CD4-positive, alpha-beta T cell (primary cell): ENCODE measurements around the gene APIP. TPM values are rescaled to one million over a fixed set of nuclear protein-coding genes. Genes with fewer than 3 reads are reported as not detected.
A peak's percentile ranks its signal among the peaks of the same experiment; 100 is the strongest.

Experiments
- ATAC-seq: fragments of 200-7000 bp; cut with Tn5 transposase; one replicate; pipeline ENCODE4 v1.10.0; 2022; ENCODE audit warnings: mild to moderate bottlenecking; ENCODE audit not compliant: poor library complexity
- CTCF ChIA-PET: fragments of 350-600 bp; sonication (Branson Sonifier 250); formaldehyde crosslinking; loops from one replicate; lab custom pipeline; 2021; ENCODE audit warnings: antibody characterized with exemption, inconsistent platforms; lab: Charles Lee
- POLR2A ChIA-PET: fragments of 350-600 bp; sonication (Branson Sonifier 250); formaldehyde crosslinking; loops from one replicate; lab custom pipeline; 2021; ENCODE audit warnings: antibody characterized with exemption, inconsistent platforms; lab: Charles Lee
- DNase-seq, 14 experiments: peaks; one replicate each; pipeline ENCODE4 v3.0.0-alpha.2; 2013 to 2020; ENCODE audit warnings: mixed read lengths in 2 of 14
- H3K27ac ChIP-seq, 2 donors: one replicate each; pipeline versions ENCODE4 v1.5.1 to v1.7.0; 2013; ENCODE audit warnings: low read length in 2 of 2, low read depth in 1 of 2, mild to moderate bottlenecking in 1 of 2
- H3K27me3 ChIP-seq, 2 experiments: 1 replicate in 1 of 2; 2 replicates in 1 of 2; pipeline versions ENCODE4 v1.6.1 to v1.7.0; 2013; ENCODE audit warnings: low read length in 2 of 2, control low read depth in 1 of 2, mild to moderate bottlenecking in 1 of 2, moderate library complexity in 1 of 2; ENCODE audit not compliant: insufficient read depth in 2 of 2, control insufficient read depth in 1 of 2
- H3K36me3 ChIP-seq: one replicate; pipeline ENCODE4 v1.6.1; 2013; ENCODE audit warnings: low read length, control low read depth; ENCODE audit not compliant: insufficient read depth
- H3K4me1 ChIP-seq: one replicate; pipeline ENCODE4 v1.6.1; 2013; ENCODE audit warnings: low read length, control low read depth; ENCODE audit not compliant: insufficient read depth
- H3K4me3 ChIP-seq: one replicate; pipeline ENCODE4 v1.5.1; 2013; ENCODE audit warnings: mild to moderate bottlenecking, low read length, moderate library complexity
- H3K9me3 ChIP-seq, 2 experiments: 1 replicate in 1 of 2; 2 replicates in 1 of 2; pipeline versions ENCODE4 v1.6.1 to v1.7.0; 2013; ENCODE audit warnings: low read length in 2 of 2, mild to moderate bottlenecking in 2 of 2, control low read depth in 1 of 2, moderate library complexity in 1 of 2; ENCODE audit not compliant: control insufficient read depth in 1 of 2, insufficient read depth in 1 of 2
- H3K27ac Mint-ChIP-seq: one replicate; pipeline ENCODE4 v1.8.0; 2020; ENCODE audit warnings: mixed read lengths
- H3K27me3 Mint-ChIP-seq: one replicate; pipeline ENCODE4 v1.8.0; 2021; ENCODE audit warnings: mixed read lengths
- H3K36me3 Mint-ChIP-seq: one replicate; pipeline ENCODE4 v1.8.0; 2021; ENCODE audit warnings: low read depth, mixed read lengths
- H3K4me1 Mint-ChIP-seq: one replicate; pipeline ENCODE4 v1.8.0; 2021; ENCODE audit warnings: low read depth, mixed read lengths
- H3K4me3 Mint-ChIP-seq: one replicate; pipeline ENCODE4 v1.8.0; 2020; ENCODE audit warnings: mild to moderate bottlenecking, mixed read lengths
- H3K9me3 Mint-ChIP-seq: one replicate; pipeline ENCODE4 v1.8.0; 2020; ENCODE audit warnings: mixed read lengths
- intact Hi-C, 2 experiments: fragments of 100-400 bp; cut with DNase I in 1 of 2; cut with micrococcal nuclease in 1 of 2; formaldehyde crosslinking; loops; one replicate each; pipeline versions ENCODE4 v1.15.1 to v1.9.0; 2023 to 2025; cut with DNase I, micrococcal nuclease
- total RNA-seq, 174 experiments: library from RNA in 2 of 174; stranded (reverse) in 2 of 174; gene quantifications; one replicate each; pipeline ENCODE4 v1.2.3 and lab custom pipeline; 2021 to 2026
- TF ChIP-seq, protein P1 (sequence below): fragments of 200-600 bp; IDR thresholded peaks from one replicate; pipeline ENCODE4 v1.8.0; 2022; ENCODE audit warnings: antibody characterized with exemption, mild to moderate bottlenecking

Gene APIP
- total RNA-seq, 2 experiments from 2014 or later: 7.1 to 8.3 TPM

GRCh38 chr11:34844463-34845112, 71.6 kb downstream of the APIP start:
- no peak for DNase-seq
- ChIA-PET CTCF (no interaction called here), POLR2A (no interaction called here)
- Histone ChIP-seq H3K4me1 (no peaks in the 10 kb centered on the region), H3K27me3 (peaks cover 3 to 7% of the 10 kb centered on the region in 2 experiments), H3K36me3 (no peaks in the 10 kb centered on the region), H3K4me3 (no peak overlapping the region), H3K9me3 (no peaks in the 10 kb centered on the region), H3K27ac (no peak overlapping the region)
- no peaks in the 10 kb centered on the region for H3K9me3 Mint-ChIP-seq
- H3K27me3 Mint-ChIP-seq: peaks cover 16% of the 10 kb centered on the region
- ATAC-seq: no peak
- no peak overlapping the region for H3K27ac Mint-ChIP-seq
- H3K4me1 Mint-ChIP-seq: no peaks in the 10 kb centered on the region
- intact Hi-C loops: no loop called here
- H3K36me3 Mint-ChIP-seq: no peaks in the 10 kb centered on the region
- TF ChIP-seq, protein P1, sequence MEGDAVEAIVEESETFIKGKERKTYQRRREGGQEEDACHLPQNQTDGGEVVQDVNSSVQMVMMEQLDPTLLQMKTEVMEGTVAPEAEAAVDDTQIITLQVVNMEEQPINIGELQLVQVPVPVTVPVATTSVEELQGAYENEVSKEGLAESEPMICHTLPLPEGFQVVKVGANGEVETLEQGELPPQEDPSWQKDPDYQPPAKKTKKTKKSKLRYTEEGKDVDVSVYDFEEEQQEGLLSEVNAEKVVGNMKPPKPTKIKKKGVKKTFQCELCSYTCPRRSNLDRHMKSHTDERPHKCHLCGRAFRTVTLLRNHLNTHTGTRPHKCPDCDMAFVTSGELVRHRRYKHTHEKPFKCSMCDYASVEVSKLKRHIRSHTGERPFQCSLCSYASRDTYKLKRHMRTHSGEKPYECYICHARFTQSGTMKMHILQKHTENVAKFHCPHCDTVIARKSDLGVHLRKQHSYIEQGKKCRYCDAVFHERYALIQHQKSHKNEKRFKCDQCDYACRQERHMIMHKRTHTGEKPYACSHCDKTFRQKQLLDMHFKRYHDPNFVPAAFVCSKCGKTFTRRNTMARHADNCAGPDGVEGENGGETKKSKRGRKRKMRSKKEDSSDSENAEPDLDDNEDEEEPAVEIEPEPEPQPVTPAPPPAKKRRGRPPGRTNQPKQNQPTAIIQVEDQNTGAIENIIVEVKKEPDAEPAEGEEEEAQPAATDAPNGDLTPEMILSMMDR: no peak
- no peak overlapping the region for H3K4me3 Mint-ChIP-seq

DNA sequence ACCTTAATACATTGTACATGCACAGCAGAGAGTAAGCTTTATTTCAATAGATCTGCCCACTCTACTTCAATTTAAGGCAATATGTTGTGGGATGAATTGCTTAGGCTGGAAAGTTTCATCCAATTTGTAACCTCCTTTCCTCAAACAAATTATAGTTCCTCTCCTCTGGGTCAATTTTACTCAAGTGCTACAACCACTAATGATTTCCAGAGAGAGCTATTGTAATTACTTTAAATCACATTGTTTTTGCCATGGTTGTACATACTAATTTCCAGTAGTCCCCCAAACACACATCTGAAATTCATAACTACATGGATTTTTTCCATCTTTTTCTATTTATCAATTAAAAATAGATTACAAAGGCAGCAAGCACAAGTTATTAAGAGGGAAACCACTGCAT, 72.9 kb downstream of the APIP start:
- CTCF ChIA-PET: no interaction called here
- Mint-ChIP-seq H3K4me3 (no peak overlapping the region), H3K36me3 (no peaks in the 10 kb centered on the region), H3K9me3 (no peaks in the 10 kb centered on the region), H3K4me1 (no peaks in the 10 kb centered on the region), H3K27me3 (peaks cover 22% of the 10 kb centered on the region), H3K27ac (no peak overlapping the region)
- Histone ChIP-seq H3K27me3 (peaks cover 3 to 7% of the 10 kb centered on the region in 2 experiments), H3K36me3 (no peaks in the 10 kb centered on the region), H3K27ac (no peak overlapping the region), H3K4me1 (no peaks in the 10 kb centered on the region), H3K4me3 (no peak overlapping the region), H3K9me3 (no peaks in the 10 kb centered on the region)
- no peak for DNase-seq
- intact Hi-C loops: no loop called here
- POLR2A ChIA-PET: no interaction called here
- no peak for ATAC-seq
- TF ChIP-seq, protein P1: no peak

- peak; percentile 44 for ATAC-seq
- H3K4me3 Mint-ChIP-seq: no peak overlapping the region
- peak in 5 of 14 experiments; percentile 4 to 62 (median 27) for DNase-seq
Observed at GRCh38 chr11:34840736-34841386, 75.3 kb downstream of the APIP start.

More at GRCh38 chr11:34840736-34841386, 75.3 kb downstream of the APIP start:
- Histone ChIP-seq H3K27ac (no peak overlapping the region), H3K4me3 (no peak overlapping the region), H3K4me1 (no peaks in the 10 kb centered on the region), H3K36me3 (no peaks in the 10 kb centered on the region), H3K9me3 (no peaks in the 10 kb centered on the region), H3K27me3 (peaks cover 0 to 7% of the 10 kb centered on the region in 2 experiments)
- no peaks in the 10 kb centered on the region for H3K9me3 Mint-ChIP-seq
- H3K4me1 Mint-ChIP-seq: no peaks in the 10 kb centered on the region
- H3K27ac Mint-ChIP-seq: no peak overlapping the region
- TF ChIP-seq, protein P1: peak; percentile 57
- H3K27me3 Mint-ChIP-seq: peaks cover 19% of the 10 kb centered on the region
- ChIA-PET POLR2A (no interaction called here), CTCF (no interaction called here)
- intact Hi-C loops: loop anchor here in 1 of 2 experiments (2.0 kb wide), 1 partner anchor 552 kb away; no protein-coding TSS in a partner anchor
- no peaks in the 10 kb centered on the region for H3K36me3 Mint-ChIP-seq
